HG02981 (cell line): Measurements from ENCODE around the gene OSGEPL1.
"Not testable (repeated sequence)": the region's sequence is repeated elsewhere in the genome, so short reads cannot be mapped to it uniquely, and the experiment has no call there.

Experiments used
- ATAC-seq: cut with Tn5 transposase; IDR thresholded peaks from one replicate; pipeline ENCODE4 v1.9.1; 2021; ENCODE audit warnings: mild to moderate bottlenecking, moderate library complexity; ENCODE audit not compliant: unreplicated experiment

The OSGEPL1 gene

GRCh38 chr2:189762551-189763298 lies at the start of gene OSGEPL1:
Gene OSGEPL1 (minus strand): TSS chr2:189762792. CDS start chr2:189761640, 1,152 bp downstream.
- ATAC-seq, result peak; percentile 96

- no peak for ATAC-seq
Observed at GRCh38 chr2:189803431-189803830, 40.8 kb upstream of the OSGEPL1 start.

- ATAC-seq, result no peak
Observed at GRCh38 chr2:189802396-189802912, 39.9 kb upstream of the OSGEPL1 start.

GRCh38 chr2:189799531-189799930 lies 36.9 kb upstream of the OSGEPL1 start:
- ATAC-seq, result no peak

- no peak for ATAC-seq
Observed at GRCh38 chr2:189799030-189799331, 36.4 kb upstream of the OSGEPL1 start.

GRCh38 chr2:189798312-189799029 lies 35.9 kb upstream of the OSGEPL1 start:
- peak; percentile 86 for ATAC-seq

- ATAC-seq, result no peak
Observed at GRCh38 chr2:189797902-189798301, 35.3 kb upstream of the OSGEPL1 start.

GRCh38 chr2:189794310-189794709 lies 31.7 kb upstream of the OSGEPL1 start:
- ATAC-seq, result no peak

GRCh38 chr2:189791338-189792042 lies 28.9 kb upstream of the OSGEPL1 start:
- ATAC-seq, result no peak

- ATAC-seq, result peak; percentile 91
Observed at GRCh38 chr2:189783927-189784867, 21.6 kb upstream of the OSGEPL1 start, which contains the start of the genes ORMDL1 and PMS1. Gene ORMDL1 (minus strand): TSS chr2:189784339. CDS start chr2:189782595, 1,744 bp downstream. Gene PMS1 (plus strand): TSS chr2:189784450. CDS start chr2:189791810, 7,360 bp downstream.

- peak; percentile 6 for ATAC-seq
Observed at GRCh38 chr2:189783451-189783926, 20.9 kb upstream of the OSGEPL1 start.

GRCh38 chr2:189782221-189782671 lies 19.7 kb upstream of the OSGEPL1 start:
- ATAC-seq, result no peak

- ATAC-seq, result no peak
Observed at GRCh38 chr2:189772212-189772611, 9.6 kb upstream of the OSGEPL1 start.

- no peak for ATAC-seq
Observed at GRCh38 chr2:189770590-189771322, 8.2 kb upstream of the OSGEPL1 start.

GRCh38 chr2:189763908-189764661 lies 1.5 kb upstream of the OSGEPL1 start:
- ATAC-seq, result no peak

- no peak for ATAC-seq
Observed at GRCh38 chr2:189762229-189762550, 402 bp downstream of the OSGEPL1 start.

- ATAC-seq, result not testable (repeated sequence)
Observed at GRCh38 chr2:189760154-189760553, 2.4 kb downstream of the OSGEPL1 start.

GRCh38 chr2:189756311-189756952 lies 6.2 kb downstream of the OSGEPL1 start:
- no peak for ATAC-seq
